Activated CD4-positive, alpha-beta T cell treated with anti-CD3 and anti-CD28 coated beads, Interleukin-2, amount 10 ng/mL, durations not matched to agents 7 days and 5 days (primary cell): ENCODE measurements around the gene LDLRAD4. TPM values are rescaled to one million over a fixed set of nuclear protein-coding genes. Genes with fewer than 3 reads are reported as not detected.

Experiments
- CTCF ChIA-PET: fragments of 350-600 bp; sonication (Branson Sonifier 250); formaldehyde crosslinking; loops from one replicate; lab custom pipeline; 2021; ENCODE audit warnings: antibody characterized with exemption; lab: Charles Lee
- POLR2A ChIA-PET: fragments of 350-600 bp; sonication (Branson Sonifier 250); formaldehyde crosslinking; loops from one replicate; lab custom pipeline; 2021; ENCODE audit warnings: antibody characterized with exemption; lab: Charles Lee
- DNase-seq: peaks from one replicate; pipeline ENCODE4 v3.0.0-alpha.2; 2020
- H3K27ac Mint-ChIP-seq: one replicate; pipeline ENCODE4 v1.8.0; 2021; ENCODE audit warnings: mild to moderate bottlenecking, moderate library complexity, mixed read lengths
- H3K27me3 Mint-ChIP-seq: one replicate; pipeline ENCODE4 v1.8.0; 2021; ENCODE audit warnings: mixed read lengths
- H3K36me3 Mint-ChIP-seq: one replicate; pipeline ENCODE4 v1.8.0; 2021; ENCODE audit warnings: low read depth, mixed read lengths
- H3K4me1 Mint-ChIP-seq: one replicate; pipeline ENCODE4 v1.8.0; 2021; ENCODE audit warnings: mixed read lengths
- H3K4me3 Mint-ChIP-seq: one replicate; pipeline ENCODE4 v1.8.0; 2021; ENCODE audit warnings: mild to moderate bottlenecking, moderate library complexity, mixed read lengths
- H3K9me3 Mint-ChIP-seq: one replicate; pipeline ENCODE4 v1.8.0; 2021; ENCODE audit warnings: mixed read lengths
- total RNA-seq, 2 experiments: library from RNA; stranded (reverse); gene quantifications; one replicate each; pipeline ENCODE4 v1.2.3, GENCODE V29; 2021

Gene LDLRAD4
- total RNA-seq, 2 experiments from 2014 or later = 23.8 to 28.6 TPM

DNA sequence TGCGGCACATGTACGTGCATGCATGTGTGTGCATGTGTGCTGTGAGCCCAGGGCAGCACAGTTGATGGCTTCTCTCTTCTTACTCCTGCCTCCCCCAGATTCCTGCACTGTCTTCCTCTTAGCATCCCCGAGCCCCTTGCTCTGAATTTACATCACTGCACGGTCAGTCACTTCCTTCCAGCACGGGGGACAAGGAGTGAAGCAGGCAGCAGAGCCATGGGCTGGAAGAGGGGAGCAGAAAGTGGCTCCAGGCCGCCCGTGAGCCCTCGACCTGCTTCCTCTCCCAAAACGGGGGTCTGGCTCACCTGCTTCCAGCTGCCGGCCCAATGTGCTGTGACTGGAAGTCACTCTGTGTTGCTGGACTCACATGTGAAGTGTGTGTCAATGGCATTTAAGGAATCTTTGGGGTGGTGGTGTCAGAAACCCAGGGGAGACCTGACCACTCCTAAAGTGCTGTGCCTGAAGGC is 401.7 kb downstream of the LDLRAD4 start:
- H3K4me1 Mint-ChIP-seq = peaks cover 38% of the 10 kb centered on the region
- H3K4me3 Mint-ChIP-seq = no peak overlapping the region
- ChIA-PET POLR2A (no interaction called here), CTCF (interaction anchor here (1.0 kb wide), 1 partner anchor 12 kb away, joined by 3 read pairs; no protein-coding TSS in a partner anchor)
- no peaks in the 10 kb centered on the region for H3K27me3 Mint-ChIP-seq
- no peak overlapping the region for H3K27ac Mint-ChIP-seq
- no peaks in the 10 kb centered on the region for H3K9me3 Mint-ChIP-seq
- DNase-seq = no peak
- H3K36me3 Mint-ChIP-seq = peaks cover 4% of the 10 kb centered on the region

DNA sequence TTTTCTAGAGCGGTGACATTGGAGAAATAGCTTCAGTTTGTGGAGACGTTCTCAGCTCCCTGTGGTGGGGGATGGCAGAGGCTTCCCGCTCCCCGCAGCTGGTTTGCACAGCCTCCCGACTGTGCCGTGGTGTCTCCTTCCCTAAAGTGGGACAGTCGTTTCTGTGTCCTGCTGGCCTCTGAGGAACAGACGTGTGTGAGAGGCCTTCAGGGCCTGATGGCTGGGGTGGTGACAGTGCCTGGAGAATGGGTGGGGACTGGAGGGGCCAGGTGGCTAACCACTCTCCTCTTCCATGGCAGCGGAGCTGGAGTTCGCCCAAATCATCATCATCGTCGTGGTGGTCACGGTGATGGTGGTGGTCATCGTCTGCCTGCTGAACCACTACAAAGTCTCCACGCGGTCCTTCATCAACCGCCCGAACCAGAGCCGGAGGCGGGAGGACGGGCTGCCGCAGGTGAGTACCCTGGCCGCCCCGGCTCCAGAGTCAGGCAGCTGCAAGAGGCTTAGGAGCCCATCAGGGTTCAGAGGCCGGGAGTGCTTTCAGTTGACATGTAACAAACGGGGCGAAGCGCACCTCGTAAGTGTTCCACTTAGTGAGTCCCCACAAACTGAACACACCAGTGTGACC is 402.4 kb downstream of the LDLRAD4 start:
- Mint-ChIP-seq H3K9me3 (no peaks in the 10 kb centered on the region), H3K27ac (no peak overlapping the region), H3K36me3 (peaks cover 2% of the 10 kb centered on the region), H3K4me3 (no peak overlapping the region), H3K27me3 (no peaks in the 10 kb centered on the region), H3K4me1 (peaks cover 34% of the 10 kb centered on the region)
- ChIA-PET POLR2A (no interaction called here), CTCF (interaction anchor here (0.7 to 1.0 kb wide), 2 partner anchors 13 to 317 kb away, joined by 3 read pairs; no protein-coding TSS in a partner anchor)
- no peak for DNase-seq

DNA sequence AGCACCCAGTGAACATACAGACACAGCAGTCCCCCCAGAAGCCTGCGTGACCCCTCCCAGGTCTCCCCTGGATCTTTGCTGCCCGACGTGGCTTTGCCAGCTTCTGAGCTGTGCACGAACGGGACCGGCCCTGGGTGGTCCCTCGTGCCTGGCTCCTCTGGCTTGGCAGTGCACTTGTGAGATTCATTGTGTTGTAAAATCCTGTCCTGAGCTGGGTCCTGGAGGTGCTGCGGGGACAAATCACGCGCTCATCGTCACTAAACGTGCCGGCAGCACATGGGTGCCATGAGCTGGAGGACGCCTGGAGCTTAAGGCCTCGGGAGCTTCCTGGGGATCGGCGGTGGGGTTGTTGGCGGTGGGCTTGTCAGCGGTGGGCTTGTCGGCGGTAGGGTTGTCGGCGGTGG is 402.9 kb downstream of the LDLRAD4 start:
- ChIA-PET CTCF (interaction anchor here (0.7 kb wide), 1 partner anchor 318 kb away, joined by 3 read pairs; no protein-coding TSS in a partner anchor), POLR2A (no interaction called here)
- H3K27me3 Mint-ChIP-seq = no peaks in the 10 kb centered on the region
- H3K27ac Mint-ChIP-seq = no peak overlapping the region
- DNase-seq = no peak
- no peak overlapping the region for H3K4me3 Mint-ChIP-seq
- H3K4me1 Mint-ChIP-seq = peaks cover 32% of the 10 kb centered on the region
- H3K9me3 Mint-ChIP-seq = no peaks in the 10 kb centered on the region
- no peaks in the 10 kb centered on the region for H3K36me3 Mint-ChIP-seq

DNA sequence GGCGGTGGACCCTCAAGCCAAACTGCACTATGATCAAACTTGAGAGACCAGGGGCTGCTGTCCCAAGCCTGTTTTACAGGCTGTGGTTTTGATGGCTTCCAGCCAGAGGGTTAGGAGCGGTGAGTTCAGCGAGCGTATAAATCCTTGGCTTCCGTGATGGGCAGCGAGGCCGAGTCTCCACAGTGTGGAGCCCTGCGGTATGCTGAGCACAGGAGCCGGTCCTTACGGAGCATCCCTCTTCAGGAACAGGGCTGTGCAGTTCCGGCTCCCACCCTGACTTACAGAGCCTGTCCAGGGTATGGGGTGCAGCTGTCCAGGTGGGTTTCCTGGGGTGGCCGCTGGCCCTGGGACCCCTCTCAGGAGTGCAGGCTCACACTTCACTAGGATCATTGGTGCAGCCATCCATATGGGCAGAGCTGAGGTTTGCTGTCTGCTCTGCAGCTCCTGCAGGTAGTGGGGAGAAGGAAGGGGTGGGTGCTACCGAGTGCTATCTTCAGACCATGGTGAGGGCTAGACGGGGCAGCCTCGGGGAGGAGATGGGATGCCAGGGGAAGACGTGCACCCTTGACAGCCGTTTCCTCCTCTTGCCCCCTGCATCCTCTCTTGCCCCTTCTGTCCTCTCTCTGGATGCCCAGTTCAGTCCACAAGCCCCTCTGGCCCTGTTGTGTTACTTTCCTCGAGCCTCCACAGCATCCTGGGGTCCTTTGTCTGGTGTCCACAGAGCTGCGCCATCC is 403.5 kb downstream of the LDLRAD4 start:
- CTCF ChIA-PET = interaction anchor here (1.1 kb wide), 1 partner anchor 54 kb away, joined by 3 read pairs; no protein-coding TSS in a partner anchor
- peaks cover 26% of the 10 kb centered on the region for H3K4me1 Mint-ChIP-seq
- no peaks in the 10 kb centered on the region for H3K9me3 Mint-ChIP-seq
- no peaks in the 10 kb centered on the region for H3K36me3 Mint-ChIP-seq
- no peak for DNase-seq
- no peak overlapping the region for H3K4me3 Mint-ChIP-seq
- no peak overlapping the region for H3K27ac Mint-ChIP-seq
- POLR2A ChIA-PET = no interaction called here
- no peaks in the 10 kb centered on the region for H3K27me3 Mint-ChIP-seq

DNA sequence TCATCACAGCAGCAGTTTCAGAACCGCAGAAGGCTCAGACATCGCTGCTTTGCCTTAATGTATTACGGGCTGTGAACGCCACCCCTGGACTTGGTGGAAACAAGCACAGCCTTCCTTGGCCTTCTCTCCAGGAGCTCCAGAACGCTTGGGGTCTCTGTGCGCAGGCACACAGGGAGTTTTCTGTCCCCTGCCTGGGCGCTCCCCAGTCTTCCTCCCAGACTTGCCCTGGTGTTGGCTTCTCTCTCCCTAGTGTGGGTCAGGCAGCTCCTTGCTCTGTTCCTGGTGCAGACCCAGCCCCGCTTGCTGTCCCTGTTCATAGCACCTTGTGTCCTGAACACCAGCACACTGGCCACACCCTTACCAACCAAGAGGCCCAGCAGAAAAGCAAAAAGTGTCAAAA is 404.2 kb downstream of the LDLRAD4 start:
- no peaks in the 10 kb centered on the region for H3K27me3 Mint-ChIP-seq
- POLR2A ChIA-PET = no interaction called here

DNA sequence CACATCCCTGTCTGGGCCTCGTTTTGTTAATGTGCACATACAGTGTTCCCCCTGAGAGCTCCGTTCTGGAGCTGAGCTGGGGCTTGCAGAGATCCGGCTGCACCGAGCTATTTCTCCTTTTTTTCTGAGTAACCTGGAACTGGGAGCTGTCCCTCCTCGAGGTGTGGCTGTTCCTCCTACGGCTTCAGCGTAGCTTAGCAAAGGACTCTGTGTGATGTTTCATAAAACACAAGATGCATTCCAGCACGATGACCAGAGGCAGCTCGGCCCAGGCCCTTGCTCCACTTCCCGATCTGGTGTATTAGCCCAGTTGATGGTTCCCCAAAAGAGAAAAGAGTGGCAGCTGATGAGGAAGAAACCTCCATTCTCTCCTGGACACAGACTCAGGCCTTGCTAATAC is 404.8 kb downstream of the LDLRAD4 start:
- H3K4me1 Mint-ChIP-seq = peaks cover 22% of the 10 kb centered on the region
- POLR2A ChIA-PET = no interaction called here
- CTCF ChIA-PET = interaction anchor here (0.6 to 0.8 kb wide), 2 partner anchors 15 to 60 kb away, joined by 3 to 4 read pairs; no protein-coding TSS in a partner anchor
- no peak overlapping the region for H3K4me3 Mint-ChIP-seq
- no peak for DNase-seq
- no peaks in the 10 kb centered on the region for H3K36me3 Mint-ChIP-seq
- H3K9me3 Mint-ChIP-seq = no peaks in the 10 kb centered on the region
- no peak overlapping the region for H3K27ac Mint-ChIP-seq
- no peaks in the 10 kb centered on the region for H3K27me3 Mint-ChIP-seq

More for the DNA sequence above, 404.2 kb downstream of the LDLRAD4 start:
- no peak for DNase-seq
- Mint-ChIP-seq H3K4me3 (no peak overlapping the region), H3K36me3 (no peaks in the 10 kb centered on the region), H3K27ac (no peak overlapping the region), H3K4me1 (peaks cover 23% of the 10 kb centered on the region), H3K9me3 (no peaks in the 10 kb centered on the region)
- CTCF ChIA-PET = interaction anchor here (0.6 to 1.1 kb wide), 3 partner anchors 15 to 59 kb away, joined by 3 to 4 read pairs (median 3); no protein-coding TSS in a partner anchor

DNA sequence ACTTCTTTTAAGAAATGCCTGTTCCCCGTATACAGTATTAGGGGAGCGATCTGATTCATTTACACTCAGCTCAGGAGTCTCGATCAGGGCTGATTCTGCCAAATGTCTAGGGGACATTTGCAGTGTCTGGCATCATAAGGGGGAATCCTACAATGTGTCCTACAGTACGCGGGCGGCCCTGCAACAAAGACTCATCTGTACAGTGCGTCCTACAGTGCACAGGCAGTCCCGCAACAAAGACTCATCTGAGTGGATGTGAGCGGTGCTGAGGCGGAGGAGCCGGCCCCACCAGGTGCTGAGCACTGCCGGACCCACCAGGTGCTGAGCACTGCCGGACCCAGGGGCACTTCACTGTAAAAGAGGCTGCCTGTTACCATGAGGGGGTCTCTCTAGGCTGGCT is 405.3 kb downstream of the LDLRAD4 start:
- Mint-ChIP-seq H3K4me3 (no peak overlapping the region), H3K27ac (no peak overlapping the region), H3K36me3 (no peaks in the 10 kb centered on the region), H3K9me3 (no peaks in the 10 kb centered on the region), H3K27me3 (no peaks in the 10 kb centered on the region), H3K4me1 (peaks cover 21% of the 10 kb centered on the region)
- POLR2A ChIA-PET = no interaction called here
- DNase-seq = no peak
- CTCF ChIA-PET = interaction anchor here (0.8 kb wide), 1 partner anchor 60 kb away, joined by 3 read pairs; no protein-coding TSS in a partner anchor

- Mint-ChIP-seq H3K27me3 (no peaks in the 10 kb centered on the region), H3K4me1 (peaks cover 26% of the 10 kb centered on the region), H3K4me3 (no peak overlapping the region), H3K9me3 (no peaks in the 10 kb centered on the region), H3K36me3 (no peaks in the 10 kb centered on the region), H3K27ac (peak overlapping the region; percentile 6)
- CTCF ChIA-PET = no interaction called here
- POLR2A ChIA-PET = no interaction called here
- DNase-seq = no peak
Observed at GRCh38 chr18:13624563-13625237, 406.1 kb downstream of the LDLRAD4 start.

DNA sequence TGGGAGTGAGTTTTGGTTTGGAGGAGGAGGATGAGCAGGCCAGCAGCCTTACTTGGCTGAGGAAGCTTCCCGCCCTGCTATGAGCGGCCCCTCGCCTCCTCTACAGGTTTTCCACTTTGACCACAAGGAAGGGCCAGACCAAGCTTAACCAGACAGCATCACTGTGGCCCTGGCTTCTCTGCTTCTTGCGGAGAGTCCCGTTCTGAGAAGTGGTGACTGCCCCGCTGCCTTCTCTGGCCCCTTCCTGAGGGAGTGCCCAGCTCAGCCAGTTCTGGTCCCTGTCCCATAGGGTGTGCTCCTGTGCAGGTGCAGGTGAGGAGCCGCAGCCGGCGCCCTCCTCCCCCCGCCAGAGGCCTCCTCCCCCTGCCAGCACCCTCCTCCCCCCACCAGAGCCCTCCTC is 406.8 kb downstream of the LDLRAD4 start:
- Mint-ChIP-seq H3K9me3 (no peaks in the 10 kb centered on the region), H3K36me3 (no peaks in the 10 kb centered on the region), H3K27me3 (no peaks in the 10 kb centered on the region), H3K4me3 (no peak overlapping the region), H3K27ac (no peak overlapping the region), H3K4me1 (peaks cover 30% of the 10 kb centered on the region)
- ChIA-PET POLR2A (no interaction called here), CTCF (no interaction called here)
- no peak for DNase-seq

DNA sequence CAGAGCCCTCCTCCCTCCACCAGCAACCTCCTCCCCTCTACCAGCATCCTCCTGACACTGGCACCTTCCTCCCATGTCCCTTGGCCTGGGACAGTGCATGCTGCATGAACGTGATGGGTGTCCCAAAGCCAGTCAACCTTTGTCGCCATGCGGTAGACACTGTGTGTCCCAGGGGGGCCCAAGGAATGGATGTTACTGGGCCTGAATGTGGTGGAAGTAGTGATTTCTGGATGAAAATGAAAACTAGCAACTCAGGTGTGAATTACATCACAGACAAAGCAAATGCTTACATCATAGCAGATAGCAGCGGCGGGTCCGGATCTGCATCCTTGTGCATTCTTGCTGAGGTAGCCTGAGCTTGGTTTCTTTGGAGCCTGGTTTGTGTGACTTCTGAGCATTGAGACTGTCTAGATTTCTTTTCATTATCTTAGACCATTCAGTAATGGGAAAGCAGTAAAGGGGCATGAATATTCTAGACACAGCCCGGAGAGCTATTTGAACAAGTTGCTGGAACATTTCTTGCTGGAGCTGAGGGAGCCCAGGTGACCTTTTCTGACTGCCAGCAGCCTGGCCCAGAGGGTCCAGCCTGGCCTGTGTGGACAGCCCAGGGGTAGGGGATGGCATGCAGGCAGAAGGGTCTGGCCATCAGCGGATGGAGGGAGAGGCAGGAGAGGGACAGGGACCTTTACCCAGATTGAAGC is 407.4 kb downstream of the LDLRAD4 start:
- H3K27me3 Mint-ChIP-seq = no peaks in the 10 kb centered on the region
- POLR2A ChIA-PET = no interaction called here

GRCh38 chr18:13626544-13626908 is 408.0 kb downstream of the LDLRAD4 start:
- H3K27ac Mint-ChIP-seq = no peak overlapping the region
- H3K9me3 Mint-ChIP-seq = no peaks in the 10 kb centered on the region

More for the DNA sequence above, 407.4 kb downstream of the LDLRAD4 start:
- Mint-ChIP-seq H3K4me1 (peaks cover 30% of the 10 kb centered on the region), H3K27ac (no peak overlapping the region), H3K4me3 (no peak overlapping the region), H3K36me3 (no peaks in the 10 kb centered on the region), H3K9me3 (no peaks in the 10 kb centered on the region)
- CTCF ChIA-PET = no interaction called here
- no peak for DNase-seq

GRCh38 chr18:13627639-13628038 is 409.1 kb downstream of the LDLRAD4 start:
- Mint-ChIP-seq H3K27me3 (no peaks in the 10 kb centered on the region), H3K36me3 (peaks cover 5% of the 10 kb centered on the region), H3K4me1 (peaks cover 30% of the 10 kb centered on the region), H3K9me3 (peaks cover 2% of the 10 kb centered on the region), H3K4me3 (no peak overlapping the region), H3K27ac (no peak overlapping the region)
- DNase-seq = no peak
- ChIA-PET POLR2A (no interaction called here), CTCF (interaction anchor here (1.0 kb wide), 1 partner anchor 70 kb away, joined by 3 read pairs; no protein-coding TSS in a partner anchor)

More at GRCh38 chr18:13626544-13626908, 408.0 kb downstream of the LDLRAD4 start:
- POLR2A ChIA-PET = no interaction called here
- Mint-ChIP-seq H3K27me3 (no peaks in the 10 kb centered on the region), H3K4me3 (no peak overlapping the region), H3K4me1 (peaks cover 30% of the 10 kb centered on the region), H3K36me3 (peaks cover 3% of the 10 kb centered on the region)
- CTCF ChIA-PET = no interaction called here
- no peak for DNase-seq
